Gastroesophageal sphincter (tissue), 4 donors: ENCODE data around the gene APOL4. TPM values are rescaled to one million over a fixed set of nuclear protein-coding genes. Genes with fewer than 3 reads are reported as not detected.
A peak's percentile ranks its signal among the peaks of the same experiment; 100 is the strongest.
"Not testable (repeated sequence)": the region's sequence is repeated elsewhere in the genome, so short reads cannot be mapped to it uniquely, and the experiment has no call there.

ENCODE experiments used
- ATAC-seq: fragments of 150-250 bp; one replicate; pipeline ENCODE4 v1.9.1; 2016; ENCODE audit warnings: mild to moderate bottlenecking, moderate library complexity
- H3K27ac ChIP-seq, 4 donors: fragments of 200-600 bp; sonication (generic) in 3 of 4; 1 replicate in 3 of 4; 2 replicates in 1 of 4; pipeline ENCODE4 v1.5.1; 2016 to 2019
- H3K27me3 ChIP-seq: fragments of 200-600 bp; sonication (generic); one replicate; pipeline ENCODE4 v1.5.1; 2019
- H3K36me3 ChIP-seq, 2 donors: fragments of 200-600 bp; sonication (generic); one replicate each; pipeline ENCODE4 v1.5.1; 2019; ENCODE audit warnings: control low read depth in 1 of 2
- H3K4me1 ChIP-seq, 3 donors: fragments of 200-600 bp; sonication (generic); 1 replicate in 2 of 3; 2 replicates in 1 of 3; pipeline ENCODE4 v1.5.1; 2016 to 2019; ENCODE audit warnings: control low read depth in 2 of 3
- H3K4me3 ChIP-seq, 2 donors: fragments of 200-600 bp; sonication (generic); one replicate each; pipeline ENCODE4 v1.5.1; 2019; ENCODE audit warnings: mild to moderate bottlenecking in 1 of 2, moderate library complexity in 1 of 2
- H3K9me3 ChIP-seq, 3 donors: fragments of 200-600 bp; sonication (generic); one replicate each; pipeline ENCODE4 v1.5.1; 2017 to 2019; ENCODE audit warnings: control low read depth in 2 of 3
- EP300 ChIP-seq: sonication (generic); formaldehyde crosslinking; IDR thresholded peaks from one replicate; pipeline ENCODE4 v1.6.1; 2017; ENCODE audit warnings: antibody characterized with exemption, mild to moderate bottlenecking
- POLR2A ChIP-seq, 2 donors: fragments of 450-650 bp; IDR thresholded peaks; one replicate each; pipeline ENCODE4 v1.6.1; 2017; ENCODE audit warnings: antibody characterized with exemption in 2 of 2, mild to moderate bottlenecking in 2 of 2, moderate library complexity in 1 of 2
- POLR2AphosphoS5 ChIP-seq: sonication (generic); formaldehyde crosslinking; IDR thresholded peaks from one replicate; pipeline ENCODE4 v1.6.1; 2017; ENCODE audit warnings: antibody characterized with exemption
- WGBS, 2 donors: methylation state at CpG; one replicate each; pipeline ENCODE4 v1.1.5; 2018; ENCODE audit warnings: low coverage in 1 of 2; 5-methylcytosine and 5-hydroxymethylcytosine counted together
- total RNA-seq, 4 donors: library from RNA; depleted of rRNA; stranded (reverse); fragments of >200 nt; gene quantifications; one replicate each; pipeline ENCODE4 v1.1.0, GENCODE V29; 2016
- TF ChIP-seq, protein P1 (sequence below), 4 experiments: fragments of 200-600 bp in 2 of 4; fragments of 450-650 bp in 2 of 4; sonication (generic) in 1 of 4; IDR thresholded peaks; one replicate each; pipeline ENCODE4 v1.5.1; 2017 to 2019; ENCODE audit warnings: antibody characterized with exemption in 4 of 4, mild to moderate bottlenecking in 2 of 4, moderate library complexity in 2 of 4

APOL4 gene
- total RNA-seq, 4 donors from 2014 or later, result 1.1 to 18.8 (median 5.4) TPM

DNA sequence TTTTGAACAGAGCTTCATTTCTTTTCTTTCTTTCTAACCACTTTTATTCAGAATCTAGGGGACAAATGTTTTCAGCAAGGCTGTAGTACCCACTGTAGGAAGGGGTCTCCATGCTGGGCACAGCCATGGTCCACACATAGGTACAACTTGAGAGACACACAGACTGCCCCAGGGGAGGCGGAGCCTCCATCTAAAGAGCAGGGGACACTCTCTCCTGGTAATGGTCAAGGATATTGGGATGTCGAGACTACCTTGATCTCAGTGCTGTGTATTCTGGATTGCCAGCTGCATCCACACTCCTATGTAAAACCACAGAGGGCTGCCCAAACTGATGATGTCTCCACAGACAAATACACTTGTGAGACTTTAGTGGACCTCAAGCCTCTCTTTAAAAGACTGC, 38.1 kb downstream of the APOL4 start:
- WGBS, 2 donors, result 67 to 100% methylated on average over 1 of the region's 2 CpGs
- H3K27ac ChIP-seq, result no peak overlapping the region
- no peaks in the 10 kb centered on the region for H3K9me3 ChIP-seq
- H3K36me3 ChIP-seq, result no peaks in the 10 kb centered on the region
- TF ChIP-seq POLR2A (IDR thresholded peaks at IDR 0.05) (no peak), POLR2AphosphoS5 (no peak), EP300 (no peak)
- TF ChIP-seq, protein P1, sequence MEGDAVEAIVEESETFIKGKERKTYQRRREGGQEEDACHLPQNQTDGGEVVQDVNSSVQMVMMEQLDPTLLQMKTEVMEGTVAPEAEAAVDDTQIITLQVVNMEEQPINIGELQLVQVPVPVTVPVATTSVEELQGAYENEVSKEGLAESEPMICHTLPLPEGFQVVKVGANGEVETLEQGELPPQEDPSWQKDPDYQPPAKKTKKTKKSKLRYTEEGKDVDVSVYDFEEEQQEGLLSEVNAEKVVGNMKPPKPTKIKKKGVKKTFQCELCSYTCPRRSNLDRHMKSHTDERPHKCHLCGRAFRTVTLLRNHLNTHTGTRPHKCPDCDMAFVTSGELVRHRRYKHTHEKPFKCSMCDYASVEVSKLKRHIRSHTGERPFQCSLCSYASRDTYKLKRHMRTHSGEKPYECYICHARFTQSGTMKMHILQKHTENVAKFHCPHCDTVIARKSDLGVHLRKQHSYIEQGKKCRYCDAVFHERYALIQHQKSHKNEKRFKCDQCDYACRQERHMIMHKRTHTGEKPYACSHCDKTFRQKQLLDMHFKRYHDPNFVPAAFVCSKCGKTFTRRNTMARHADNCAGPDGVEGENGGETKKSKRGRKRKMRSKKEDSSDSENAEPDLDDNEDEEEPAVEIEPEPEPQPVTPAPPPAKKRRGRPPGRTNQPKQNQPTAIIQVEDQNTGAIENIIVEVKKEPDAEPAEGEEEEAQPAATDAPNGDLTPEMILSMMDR (IDR thresholded peaks at IDR 0.05), result no peak
- peaks cover 0 to 49% (median 4%) of the 10 kb centered on the region in 3 donors for H3K4me1 ChIP-seq
- H3K4me3 ChIP-seq, result no peak overlapping the region
- no peak for ATAC-seq
- H3K27me3 ChIP-seq, result no peaks in the 10 kb centered on the region

DNA sequence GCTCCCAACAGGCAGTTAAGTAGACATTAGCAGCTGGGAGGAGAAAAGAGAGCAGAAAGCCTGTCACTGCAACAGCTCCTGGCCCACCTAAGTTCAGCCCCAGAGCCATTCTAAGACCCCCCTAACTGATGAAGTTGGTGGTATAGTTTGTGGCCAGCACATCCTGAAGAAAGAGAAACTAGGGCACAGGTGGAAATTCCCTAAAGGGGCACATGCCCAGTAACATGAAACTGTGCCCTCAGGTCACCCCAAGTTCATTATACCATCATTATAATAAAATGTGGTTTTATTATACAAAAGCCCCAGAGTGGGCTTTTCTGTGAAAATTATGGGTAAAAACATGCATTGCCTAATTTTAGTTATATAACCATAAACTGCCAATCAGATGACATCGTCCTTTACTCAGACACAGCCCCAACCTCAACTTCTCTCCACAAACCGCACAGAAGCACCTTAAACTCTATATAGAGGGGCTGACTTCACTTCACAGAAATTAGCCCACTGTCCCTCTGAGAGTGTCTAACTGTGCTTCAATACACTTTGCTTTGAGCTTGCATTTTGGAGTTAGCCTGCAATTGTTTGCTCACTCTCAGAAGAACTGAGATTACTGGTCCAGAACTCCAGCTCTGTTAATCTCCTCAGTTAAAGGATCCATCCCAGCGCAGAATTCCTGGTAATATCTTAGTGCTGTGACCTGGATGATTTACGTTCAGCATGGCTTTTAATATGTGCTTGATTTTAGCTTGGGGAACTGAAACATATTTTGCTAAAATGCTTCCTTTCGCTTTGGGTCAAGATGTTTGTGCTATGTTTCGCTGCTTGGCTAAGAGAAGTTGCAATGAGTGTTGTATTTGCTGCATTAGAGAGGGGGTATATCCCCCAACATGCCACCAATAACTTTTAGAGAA, 39.2 kb downstream of the APOL4 start:
- Histone ChIP-seq H3K4me3 (no peak overlapping the region), H3K27me3 (no peaks in the 10 kb centered on the region), H3K9me3 (no peaks in the 10 kb centered on the region), H3K4me1 (peaks cover 0 to 60% (median 4%) of the 10 kb centered on the region in 3 donors), H3K36me3 (no peaks in the 10 kb centered on the region), H3K27ac (peak overlapping the region in 2 of 4 donors; percentile 13 to 26)
- ATAC-seq, result no peak
- no peak for TF ChIP-seq EP300
- TF ChIP-seq POLR2AphosphoS5, result no peak
- TF ChIP-seq, protein P1 (IDR thresholded peaks at IDR 0.05), result no peak
- TF ChIP-seq POLR2A (IDR thresholded peaks at IDR 0.05), result no peak
- WGBS, 2 donors, result 70 to 78% methylated on average over 6 of the region's 6 CpGs

DNA sequence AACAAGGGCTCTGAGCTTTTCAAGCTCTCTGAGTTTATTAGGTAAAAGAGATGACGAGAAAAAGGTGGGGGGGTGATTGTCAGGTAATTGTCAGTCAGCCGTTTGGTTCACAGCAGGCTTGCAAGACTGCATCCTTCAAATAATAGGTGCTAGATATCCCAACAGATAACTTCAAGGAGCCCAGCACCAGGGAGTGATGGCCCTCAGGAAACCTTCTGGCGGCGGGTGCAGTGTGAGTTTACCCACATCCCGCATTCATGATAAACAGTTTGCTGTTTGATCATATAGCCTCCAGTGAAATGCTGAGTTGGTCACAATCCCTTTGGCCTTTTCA, 39.8 kb downstream of the APOL4 start:
- peak overlapping the region in 2 of 4 donors; percentile 26 to 93 for H3K27ac ChIP-seq
- H3K36me3 ChIP-seq, H3K4me3 ChIP-seq, H3K9me3 ChIP-seq, ATAC-seq, H3K27me3 ChIP-seq: not testable (repeated sequence)
- 40 to 69% methylated on average over 2 to 4 of the region's 5 CpGs for WGBS, 2 donors
- H3K4me1 ChIP-seq, result peaks cover 0 to 67% (median 4%) of the 10 kb centered on the region in 3 donors

DNA sequence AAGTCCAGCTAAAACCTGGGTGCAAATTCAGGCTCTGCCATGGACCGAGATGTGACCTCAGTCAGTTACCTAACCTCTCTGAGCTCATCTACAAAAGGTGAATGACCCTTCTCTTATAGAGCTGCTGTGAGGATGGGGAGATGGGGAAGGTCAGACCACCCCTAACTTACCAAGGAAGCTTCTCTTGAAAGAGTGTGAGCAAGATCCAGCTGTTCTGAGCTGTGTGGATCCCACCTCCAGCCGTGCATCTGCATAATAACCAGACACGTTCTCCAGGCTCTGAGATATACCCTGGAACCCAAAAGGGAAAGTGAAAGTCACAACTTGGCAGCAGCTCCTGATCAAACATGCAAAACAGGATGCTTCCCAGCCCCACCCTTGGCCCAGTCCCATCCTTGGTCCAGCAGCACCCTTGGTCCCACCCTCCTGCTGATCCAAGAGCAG, 41.1 kb downstream of the APOL4 start, which contains the start of gene APOL3:
Gene APOL3 (minus strand): TSS at position 257 of the 444 bp plus-strand sequence. CDS start 11,700 bp downstream, outside the sequence.
- Histone ChIP-seq H3K36me3 (no peaks in the 10 kb centered on the region), H3K4me3 (peak within 1 kb of the TSS; percentile 17 to 53), H3K4me1 (peaks cover 0 to 79% (median 14%) of the 10 kb centered on the region in 3 donors), H3K27ac (peak within 1 kb of the TSS; percentile 2 to 93 (median 88)), H3K27me3 (no peaks in the 10 kb centered on the region), H3K9me3 (no peaks in the 10 kb centered on the region)
- TF ChIP-seq, protein P1 (IDR thresholded peaks at IDR 0.05), result no peak
- TF ChIP-seq EP300 (no peak), POLR2AphosphoS5 (peak; percentile 53), POLR2A (IDR thresholded peaks at IDR 0.05) (peak in 1 of 2 donors; percentile 32)
- ATAC-seq, result peak; percentile 67
- 0% methylated on average over 2 of the region's 3 CpGs; no CpG with 5 or more reads in 1 of the 2 donors for WGBS, 2 donors

DNA sequence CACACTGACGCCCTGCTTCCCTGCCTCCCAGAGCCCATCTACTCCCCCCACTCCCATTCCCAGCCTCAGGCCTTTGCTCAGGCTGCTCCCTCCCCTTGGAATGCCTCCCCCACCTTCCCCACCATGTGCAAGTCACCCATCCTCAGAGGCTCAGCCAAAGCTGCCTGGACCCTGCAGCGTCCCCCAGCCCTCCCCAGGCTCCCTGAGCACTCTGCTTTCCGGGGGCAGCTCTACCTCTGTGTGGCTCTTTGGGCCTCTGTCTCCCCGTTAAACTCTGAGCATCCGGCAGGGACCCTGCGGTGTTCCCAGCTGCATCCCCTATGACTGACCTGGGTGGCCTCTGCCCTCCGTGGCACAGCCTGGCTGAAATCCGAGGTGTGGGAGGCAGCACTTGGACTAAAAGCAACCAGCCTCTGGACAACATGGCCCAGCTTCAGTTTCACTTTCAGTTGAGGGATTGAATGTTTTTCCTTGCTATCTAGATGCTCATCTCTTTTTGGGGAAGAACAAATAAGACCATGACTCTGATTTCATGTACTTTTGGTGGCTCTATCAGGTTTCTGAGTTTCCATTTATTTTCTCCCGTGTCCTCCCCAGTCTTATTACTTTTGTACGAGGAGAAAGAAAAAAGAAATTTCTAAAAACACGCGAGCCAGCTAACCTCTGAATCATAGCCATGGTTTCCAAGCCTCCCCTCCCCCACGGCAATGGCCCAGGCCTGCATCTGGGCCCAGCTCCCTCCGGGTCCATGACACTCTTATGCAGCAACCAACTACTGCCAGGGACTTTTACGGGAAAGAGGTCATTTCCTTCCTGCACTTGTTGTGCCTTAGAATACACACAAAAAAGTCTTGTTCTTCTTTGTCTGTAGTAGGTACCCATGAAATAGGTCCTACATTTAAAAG, 44.8 kb downstream of the APOL4 start:
- Histone ChIP-seq H3K9me3 (no peaks in the 10 kb centered on the region), H3K4me1 (peaks cover 4 to 98% (median 24%) of the 10 kb centered on the region in 3 donors), H3K27ac (peak overlapping the region; percentile 58 to 93 (median 88)), H3K36me3 (no peaks in the 10 kb centered on the region), H3K4me3 (peak overlapping the region; percentile 15 to 53), H3K27me3 (no peaks in the 10 kb centered on the region)
- ATAC-seq, result peak; percentile 84
- no peak for TF ChIP-seq POLR2A (IDR thresholded peaks at IDR 0.05)
- TF ChIP-seq, protein P1 (IDR thresholded peaks at IDR 0.05), result no peak
- peak; percentile 94 for TF ChIP-seq POLR2AphosphoS5
- TF ChIP-seq EP300, result no peak
- WGBS, 2 donors, result 0 to 37% methylated on average over 5 to 7 of the region's 15 CpGs
